Measurements from ENCODE around the gene OR10V1.

DNA sequence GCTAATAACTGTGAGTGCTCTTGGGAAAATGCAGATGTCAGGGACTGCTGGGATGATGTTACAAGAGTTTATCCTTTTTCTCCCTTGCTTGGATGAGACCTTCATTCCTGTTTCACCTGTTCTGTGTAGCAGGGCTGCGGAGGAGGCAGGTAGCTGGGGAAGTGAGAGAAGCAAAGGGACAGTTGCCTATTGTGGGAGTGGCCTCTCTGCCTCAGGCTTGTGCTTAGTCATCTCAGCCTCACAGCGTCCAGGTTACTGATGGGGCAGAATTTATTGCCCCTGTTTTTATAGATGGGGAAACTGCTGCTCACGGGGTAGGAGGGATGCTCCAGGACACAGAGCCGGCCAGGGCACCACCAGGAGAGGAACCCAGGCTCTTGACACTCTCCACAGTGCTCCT, 43.2 kb upstream of the OR10V1 start:
- TF ChIP-seq, protein P1, sequence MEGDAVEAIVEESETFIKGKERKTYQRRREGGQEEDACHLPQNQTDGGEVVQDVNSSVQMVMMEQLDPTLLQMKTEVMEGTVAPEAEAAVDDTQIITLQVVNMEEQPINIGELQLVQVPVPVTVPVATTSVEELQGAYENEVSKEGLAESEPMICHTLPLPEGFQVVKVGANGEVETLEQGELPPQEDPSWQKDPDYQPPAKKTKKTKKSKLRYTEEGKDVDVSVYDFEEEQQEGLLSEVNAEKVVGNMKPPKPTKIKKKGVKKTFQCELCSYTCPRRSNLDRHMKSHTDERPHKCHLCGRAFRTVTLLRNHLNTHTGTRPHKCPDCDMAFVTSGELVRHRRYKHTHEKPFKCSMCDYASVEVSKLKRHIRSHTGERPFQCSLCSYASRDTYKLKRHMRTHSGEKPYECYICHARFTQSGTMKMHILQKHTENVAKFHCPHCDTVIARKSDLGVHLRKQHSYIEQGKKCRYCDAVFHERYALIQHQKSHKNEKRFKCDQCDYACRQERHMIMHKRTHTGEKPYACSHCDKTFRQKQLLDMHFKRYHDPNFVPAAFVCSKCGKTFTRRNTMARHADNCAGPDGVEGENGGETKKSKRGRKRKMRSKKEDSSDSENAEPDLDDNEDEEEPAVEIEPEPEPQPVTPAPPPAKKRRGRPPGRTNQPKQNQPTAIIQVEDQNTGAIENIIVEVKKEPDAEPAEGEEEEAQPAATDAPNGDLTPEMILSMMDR (conservative IDR thresholded peaks at IDR 0.05; ENCODE audit: low read depth, low read length), result no peak
- no peak for TF ChIP-seq EZH2phosphoT487 (IDR thresholded peaks at IDR 0.05; ENCODE audit: borderline replicate concordance, low read length)

Data from PC-3 (cell line).